Stimulated activated CD4-positive, alpha-beta T cell treated with anti-CD3 and anti-CD28 coated beads, Interleukin-15, amount 100 ng/mL, for 1 hour (primary cell): ENCODE results near the gene BBS12.

Source experiments
- DNase-seq, 2 donors: peaks; one replicate each; pipeline ENCODE4 v3.0.0-alpha.2; 2020; ENCODE audit warnings: low read depth in 1 of 2, low spot score in 1 of 2

Gene BBS12

DNA sequence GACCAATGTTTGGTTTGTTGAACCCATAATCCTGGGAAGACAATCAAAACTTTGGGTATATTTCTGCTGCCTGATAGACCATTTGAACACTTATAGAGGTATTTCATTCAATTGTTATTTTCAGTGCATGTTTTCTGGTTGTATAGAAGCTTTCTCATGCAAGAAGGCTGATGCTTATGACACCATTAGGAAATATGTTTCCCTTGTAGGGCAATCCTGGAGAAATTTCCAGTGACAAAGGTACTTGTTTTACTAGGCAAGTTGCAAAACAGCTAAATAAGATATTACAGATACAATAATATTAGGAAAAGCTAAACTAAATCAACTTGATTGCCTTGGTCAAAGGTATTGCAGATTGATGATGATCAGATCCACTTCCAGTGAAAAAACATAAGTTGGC is 61.3 kb downstream of the BBS12 start:
- DNase-seq: no peak
